ENCODE measurements around the gene SDR42E2.

Gene SDR42E2

GRCh38 chr16:22229889-22230288 is 67.6 kb downstream of the SDR42E2 start:
- Histone ChIP-seq H3K27ac (ENCODE audit: low read depth, low read length) (no peak overlapping the region), H3K36me3 (ENCODE audit: control insufficient read depth, low read length) (peaks cover 2% of the 10 kb centered on the region; the same call in 1 of the 2 replicates), H3K4me1 (ENCODE audit: control insufficient read depth, low read length) (no peaks in the 10 kb centered on the region), H3K79me2 (ENCODE audit: control insufficient read depth, low read length) (no peaks in the 10 kb centered on the region), H3K9me2 (replicated peaks; ENCODE audit: control insufficient read depth, low read length) (no peaks in the 10 kb centered on the region), H3F3A (ENCODE audit: control insufficient read depth, insufficient read depth) (no peaks in the 10 kb centered on the region), H3K27me3 (ENCODE audit: control insufficient read depth, low read length) (no peaks in the 10 kb centered on the region), H3K9me3 (ENCODE audit: control insufficient read depth, insufficient read depth, low read length) (no peaks in the 10 kb centered on the region), H3K4me3 (ENCODE audit: low read length) (no peak overlapping the region), H4K20me1 (ENCODE audit: control insufficient read depth, insufficient read depth, low read depth, low read length) (no peaks in the 10 kb centered on the region), H3K4me2 (ENCODE audit: low read length) (no peak overlapping the region)
- TF ChIP-seq CTCF (IDR thresholded peaks at IDR 0.05; ENCODE audit: low read depth, low read length, poor library complexity, severe bottlenecking) (no peak), EZH2phosphoT487 (IDR thresholded peaks at IDR 0.05; ENCODE audit: borderline replicate concordance, low read length) (no peak)

- Histone ChIP-seq H3K9me2 (replicated peaks; ENCODE audit: control insufficient read depth, low read length) (no peaks in the 10 kb centered on the region), H3K4me1 (ENCODE audit: control insufficient read depth, low read length) (no peaks in the 10 kb centered on the region), H3K4me2 (ENCODE audit: low read length) (no peak overlapping the region), H3K79me2 (ENCODE audit: control insufficient read depth, low read length) (no peaks in the 10 kb centered on the region), H4K20me1 (ENCODE audit: control insufficient read depth, insufficient read depth, low read depth, low read length) (no peaks in the 10 kb centered on the region), H3K9me3 (ENCODE audit: control insufficient read depth, insufficient read depth, low read length) (no peaks in the 10 kb centered on the region), H3K4me3 (ENCODE audit: low read length) (no peak overlapping the region), H3K27ac (ENCODE audit: low read depth, low read length) (no peak overlapping the region), H3K36me3 (ENCODE audit: control insufficient read depth, low read length) (peaks cover 2% of the 10 kb centered on the region; the same call in 1 of the 2 replicates), H3K27me3 (ENCODE audit: control insufficient read depth, low read length) (no peaks in the 10 kb centered on the region), H3F3A (ENCODE audit: control insufficient read depth, insufficient read depth) (no peaks in the 10 kb centered on the region)
- no peak for TF ChIP-seq EZH2phosphoT487 (IDR thresholded peaks at IDR 0.05; ENCODE audit: borderline replicate concordance, low read length)
- TF ChIP-seq CTCF (IDR thresholded peaks at IDR 0.05; ENCODE audit: low read depth, low read length, poor library complexity, severe bottlenecking): no peak
These were observed 70.2 kb downstream of the SDR42E2 start for GRCh38 chr16:22232277-22233036.

GRCh38 chr16:22233037-22233372 is 70.7 kb downstream of the SDR42E2 start:
- Histone ChIP-seq H3F3A (ENCODE audit: control insufficient read depth, insufficient read depth) (no peaks in the 10 kb centered on the region), H3K4me3 (ENCODE audit: low read length) (no peak overlapping the region), H3K4me2 (ENCODE audit: low read length) (no peak overlapping the region), H3K4me1 (ENCODE audit: control insufficient read depth, low read length) (no peaks in the 10 kb centered on the region), H4K20me1 (ENCODE audit: control insufficient read depth, insufficient read depth, low read depth, low read length) (no peaks in the 10 kb centered on the region), H3K27ac (ENCODE audit: low read depth, low read length) (no peak overlapping the region), H3K9me2 (replicated peaks; ENCODE audit: control insufficient read depth, low read length) (no peaks in the 10 kb centered on the region), H3K36me3 (ENCODE audit: control insufficient read depth, low read length) (peaks cover 2% of the 10 kb centered on the region; the same call in 1 of the 2 replicates), H3K9me3 (ENCODE audit: control insufficient read depth, insufficient read depth, low read length) (no peaks in the 10 kb centered on the region), H3K79me2 (ENCODE audit: control insufficient read depth, low read length) (no peaks in the 10 kb centered on the region), H3K27me3 (ENCODE audit: control insufficient read depth, low read length) (no peaks in the 10 kb centered on the region)
- TF ChIP-seq EZH2phosphoT487 (IDR thresholded peaks at IDR 0.05; ENCODE audit: borderline replicate concordance, low read length) (no peak), CTCF (IDR thresholded peaks at IDR 0.05; ENCODE audit: low read depth, low read length, poor library complexity, severe bottlenecking) (no peak)

All from DOHH2 (cell line).